Spleen (tissue), 11 donors: ENCODE data around the gene INTS1. TPM values are rescaled to one million over a fixed set of nuclear protein-coding genes. Genes with fewer than 3 reads are reported as not detected.

Source experiments
- DNase-seq: peaks from one replicate; pipeline ENCODE4 v3.0.0-alpha.2; 2020
- H3K27ac ChIP-seq, 8 donors: fragments of 200-600 bp; sonication (generic) in 7 of 8; 1 replicate in 4 of 8; 2 replicates in 4 of 8; pipeline versions ENCODE4 v1.5.0 to v1.8.0; 2016 to 2021; ENCODE audit warnings: inconsistent platforms in 4 of 8, mild to moderate bottlenecking in 4 of 8, moderate library complexity in 1 of 8
- H3K27me3 ChIP-seq, 7 donors: fragments of 200-600 bp; sonication (generic) in 6 of 7; replicated peaks in 1 of 7; 1 replicate in 4 of 7; 2 replicates in 3 of 7; pipeline versions ENCODE4 v1.5.0 to v1.8.0; 2016 to 2021; ENCODE audit warnings: inconsistent platforms in 3 of 7, mild to moderate bottlenecking in 1 of 7
- H3K36me3 ChIP-seq, 6 donors: fragments of 200-600 bp; sonication (generic) in 5 of 6; 1 replicate in 4 of 6; 2 replicates in 2 of 6; pipeline versions ENCODE4 v1.5.0 to v1.8.0; 2016 to 2021; ENCODE audit warnings: inconsistent platforms in 2 of 6
- H3K4me1 ChIP-seq, 6 donors: fragments of 200-600 bp; sonication (generic) in 5 of 6; 1 replicate in 3 of 6; 2 replicates in 3 of 6; pipeline versions ENCODE4 v1.5.0 to v1.8.0; 2016 to 2021; ENCODE audit warnings: inconsistent platforms in 3 of 6
- H3K4me3 ChIP-seq, 8 donors: fragments of 200-600 bp; sonication (generic) in 7 of 8; 1 replicate in 4 of 8; 2 replicates in 4 of 8; pipeline versions ENCODE4 v1.5.0 to v1.8.0; 2016 to 2021; ENCODE audit warnings: inconsistent platforms in 4 of 8, mild to moderate bottlenecking in 4 of 8, moderate library complexity in 2 of 8
- H3K9me3 ChIP-seq, 8 donors: fragments of 200-600 bp; sonication (generic) in 7 of 8; 1 replicate in 4 of 8; 2 replicates in 4 of 8; pipeline versions ENCODE4 v1.5.0 to v1.8.0; 2016 to 2021; ENCODE audit warnings: inconsistent platforms in 4 of 8
- POLR2A ChIP-seq, 3 donors: fragments of 450-650 bp; IDR thresholded peaks; one replicate each; pipeline ENCODE4 v1.5.1; 2017; ENCODE audit warnings: antibody characterized with exemption in 3 of 3, mild to moderate bottlenecking in 1 of 3
- POLR2AphosphoS5 ChIP-seq, 3 donors: sonication (generic); formaldehyde crosslinking; IDR thresholded peaks; one replicate each; pipeline ENCODE4 v1.5.1; 2017; ENCODE audit warnings: antibody characterized with exemption in 3 of 3
- WGBS, 5 donors: extraction: QIAGEN DNeasy Blood & Tissue Kit in 3 of 5; methylation state at CpG; one replicate each; pipeline versions ENCODE4 v1.1.5 to v1.1.7; 2013 to 2018; 5-methylcytosine and 5-hydroxymethylcytosine counted together
- intact Hi-C: fragments of 100-400 bp; cut with DNase I; formaldehyde crosslinking; loops from one replicate; pipeline ENCODE4 v1.15.0; 2023; ENCODE audit warnings: low total_unique reads
- polyA plus RNA-seq, 3 donors: library from polyadenylated mRNA; stranded (reverse); fragments of 200-250 nt; gene quantifications; one replicate each; pipeline ENCODE4 v1.2.1, GENCODE V29; 2013
- total RNA-seq, 7 donors: library from RNA; depleted of rRNA in 3 of 7; stranded (reverse); fragments of >200 nt in 3 of 7; fragmentation: NEBNext Ultra II Directional in 4 of 7; extraction: Animal tissue kit (Norgen Biotek cat#: 25700) in 4 of 7; gene quantifications; one replicate each; pipeline versions ENCODE4 v1.1.0 to v1.2.1, GENCODE V29; 2016 to 2021
- TF ChIP-seq, protein P1 (sequence below), 11 experiments: fragments of 200-600 bp in 7 of 11; fragments of 450-650 bp in 4 of 11; sonication (generic) in 4 of 11; IDR thresholded peaks in 8 of 11; conservative IDR thresholded peaks in 3 of 11; 1 replicate in 7 of 11; 2 replicates in 4 of 11; pipeline versions ENCODE4 v1.4.0 to v1.8.0; 2016 to 2021; ENCODE audit warnings: antibody characterized with exemption in 11 of 11, inconsistent platforms in 4 of 11, mild to moderate bottlenecking in 1 of 11
- donor health status: healthy with polysubstance abuse.
- donor health status: DM: no; HTN: no; CAD: no; lungs with moderate emphysema.
- donor health status: DM: no; HTN: no; CAD: no.
- donor health status: Bipolar disorder and iron deficiency.
- donor health status: healthy.
- donor health status: DM: no; HTN: no; CAD: no.
- donor health status: DM: yes; HTN: yes; CAD: no.

The INTS1 gene
- total and polyA plus RNA-seq, 10 donors = 47.3 to 126 (median 79.7) TPM

DNA sequence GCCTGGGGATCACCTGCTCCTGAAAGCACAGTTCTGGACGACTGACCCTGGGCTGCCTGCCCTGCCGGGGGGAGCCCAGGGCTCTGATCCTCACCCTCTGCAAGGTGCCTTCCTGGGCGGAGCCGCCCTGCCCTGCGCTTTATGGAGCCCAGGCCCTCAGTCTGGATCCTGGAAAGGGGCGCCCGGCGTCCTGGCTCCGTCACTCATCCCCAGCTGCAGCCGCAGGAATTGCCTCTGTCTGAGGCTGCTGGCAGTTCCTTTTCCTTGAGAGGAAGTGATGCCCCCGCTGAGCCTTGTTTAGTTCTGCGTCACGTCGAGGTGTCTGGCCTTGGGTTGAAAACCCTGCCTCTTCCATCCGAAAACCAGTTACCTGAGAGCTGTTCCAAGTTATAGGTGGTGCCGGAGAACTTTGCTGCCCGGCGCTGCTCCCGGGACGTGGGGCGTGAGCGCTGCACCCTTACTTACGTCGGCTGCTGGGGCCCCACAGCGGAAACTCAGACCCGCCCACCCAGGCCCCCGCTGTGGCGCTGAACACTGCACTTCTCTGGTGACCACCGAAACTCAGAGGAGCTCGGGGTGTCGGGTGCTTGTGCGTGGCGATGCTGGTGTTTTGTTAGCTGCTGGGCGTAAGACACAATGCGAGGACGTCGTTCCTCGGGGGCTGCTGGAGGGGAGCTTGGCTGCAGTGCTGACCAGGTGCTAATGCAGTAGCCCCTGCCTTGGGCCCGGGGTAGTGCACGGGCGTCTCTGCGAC, 31.7 kb upstream of the INTS1 start:
- intact Hi-C loops = no loop called here
- DNase-seq = peak; percentile 71

DNA sequence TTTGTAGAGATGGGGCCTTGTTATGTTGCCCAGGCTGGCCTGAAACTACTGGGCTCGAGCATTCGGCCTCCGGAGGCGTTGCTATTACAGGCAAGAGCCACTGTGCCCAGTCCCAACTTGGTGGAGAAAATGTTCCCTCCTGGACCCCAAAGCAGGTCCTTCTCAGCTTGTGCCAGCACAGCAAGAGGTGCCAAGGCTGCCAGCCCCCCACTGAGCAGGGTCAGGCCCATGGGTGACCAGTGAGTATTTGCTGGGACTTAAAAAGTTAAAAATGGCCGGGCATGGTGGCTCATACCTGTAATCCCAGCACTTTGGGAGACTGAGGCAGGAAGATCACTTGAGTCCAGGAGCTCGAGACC, 30.9 kb upstream of the INTS1 start:
- 60 to 82% (median 65%) methylated on average over 3 to 6 of the region's 6 CpGs for WGBS, 5 donors
- no peak for DNase-seq
- intact Hi-C loops = no loop called here
- TF ChIP-seq POLR2A (IDR thresholded peaks at IDR 0.05) (no peak), POLR2AphosphoS5 (IDR thresholded peaks at IDR 0.05) (no peak)
- TF ChIP-seq, protein P1, sequence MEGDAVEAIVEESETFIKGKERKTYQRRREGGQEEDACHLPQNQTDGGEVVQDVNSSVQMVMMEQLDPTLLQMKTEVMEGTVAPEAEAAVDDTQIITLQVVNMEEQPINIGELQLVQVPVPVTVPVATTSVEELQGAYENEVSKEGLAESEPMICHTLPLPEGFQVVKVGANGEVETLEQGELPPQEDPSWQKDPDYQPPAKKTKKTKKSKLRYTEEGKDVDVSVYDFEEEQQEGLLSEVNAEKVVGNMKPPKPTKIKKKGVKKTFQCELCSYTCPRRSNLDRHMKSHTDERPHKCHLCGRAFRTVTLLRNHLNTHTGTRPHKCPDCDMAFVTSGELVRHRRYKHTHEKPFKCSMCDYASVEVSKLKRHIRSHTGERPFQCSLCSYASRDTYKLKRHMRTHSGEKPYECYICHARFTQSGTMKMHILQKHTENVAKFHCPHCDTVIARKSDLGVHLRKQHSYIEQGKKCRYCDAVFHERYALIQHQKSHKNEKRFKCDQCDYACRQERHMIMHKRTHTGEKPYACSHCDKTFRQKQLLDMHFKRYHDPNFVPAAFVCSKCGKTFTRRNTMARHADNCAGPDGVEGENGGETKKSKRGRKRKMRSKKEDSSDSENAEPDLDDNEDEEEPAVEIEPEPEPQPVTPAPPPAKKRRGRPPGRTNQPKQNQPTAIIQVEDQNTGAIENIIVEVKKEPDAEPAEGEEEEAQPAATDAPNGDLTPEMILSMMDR (IDR thresholded peaks at IDR 0.05 in 8 of 11, conservative IDR thresholded peaks at IDR 0.05 in 3 of 11) = no peak
- no peak overlapping the region for H3K27ac ChIP-seq
- H3K9me3 ChIP-seq = no peaks in the 10 kb centered on the region
- H3K36me3 ChIP-seq = peaks cover 0 to 57% (median 18%) of the 10 kb centered on the region in 6 donors
- H3K4me1 ChIP-seq = peaks cover 17 to 81% (median 54%) of the 10 kb centered on the region in 6 donors
- no peaks in the 10 kb centered on the region for H3K27me3 ChIP-seq
- no peak overlapping the region for H3K4me3 ChIP-seq

More for the DNA sequence above, 31.7 kb upstream of the INTS1 start:
- Histone ChIP-seq H3K4me3 (no peak overlapping the region), H3K27ac (peak overlapping the region in 6 of 8 donors; percentile 77 to 86 (median 82)), H3K36me3 (peaks cover 0 to 65% (median 26%) of the 10 kb centered on the region in 6 donors), H3K27me3 (no peaks in the 10 kb centered on the region), H3K4me1 (peaks cover 17 to 78% (median 51%) of the 10 kb centered on the region in 6 donors), H3K9me3 (no peaks in the 10 kb centered on the region)
- no peak for TF ChIP-seq POLR2A (IDR thresholded peaks at IDR 0.05)
- peak in 1 of 3 donors; percentile 29 for TF ChIP-seq POLR2AphosphoS5 (IDR thresholded peaks at IDR 0.05)
- WGBS, 5 donors = 81 to 85% (median 84%) methylated on average over 36 to 42 of the region's 42 CpGs

DNA sequence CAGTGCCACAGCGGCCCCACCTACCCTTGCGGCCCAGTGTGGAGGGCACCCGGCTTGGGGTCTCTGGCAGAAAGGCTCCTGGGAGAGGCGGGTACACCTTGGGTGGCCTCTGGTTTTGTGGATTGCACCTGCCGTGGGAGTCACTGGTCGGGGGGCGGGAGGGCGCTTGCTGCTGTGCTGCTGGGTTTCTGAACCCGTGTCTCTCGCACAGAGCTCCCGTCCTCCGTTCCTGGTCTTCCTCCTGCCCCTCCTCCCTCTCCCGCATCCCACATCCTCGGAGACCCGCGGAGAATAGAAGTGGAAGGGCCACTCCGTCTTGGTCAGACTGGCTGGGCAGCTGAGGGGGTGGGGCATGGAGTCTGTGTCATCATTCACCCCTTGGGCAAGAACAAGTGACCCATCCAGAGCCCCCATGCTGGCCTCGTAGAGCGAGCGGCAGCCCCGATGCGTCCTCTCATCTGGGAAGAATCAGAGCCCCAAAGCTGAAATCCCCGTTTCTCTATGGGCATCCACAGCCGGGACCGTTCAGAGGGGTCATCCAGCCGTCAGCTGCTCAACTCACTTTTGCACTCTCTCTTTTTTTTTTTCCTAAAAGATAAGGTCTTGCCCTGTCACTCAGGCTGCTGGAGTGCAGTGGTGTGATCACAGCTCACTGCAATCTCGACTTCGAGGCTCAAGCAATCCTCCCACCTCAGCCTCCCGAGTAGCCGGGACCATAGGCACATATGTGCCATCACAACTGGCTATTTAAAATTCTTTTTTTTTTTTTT, 30.3 kb upstream of the INTS1 start:
- Histone ChIP-seq H3K27ac (peak overlapping the region in 5 of 8 donors; percentile 85 to 94 (median 90)), H3K9me3 (no peaks in the 10 kb centered on the region), H3K4me1 (peaks cover 17 to 87% (median 58%) of the 10 kb centered on the region in 6 donors), H3K27me3 (no peaks in the 10 kb centered on the region), H3K4me3 (no peak overlapping the region), H3K36me3 (peaks cover 0 to 51% (median 13%) of the 10 kb centered on the region in 6 donors)
- intact Hi-C loops = no loop called here
- TF ChIP-seq POLR2A (IDR thresholded peaks at IDR 0.05) (no peak), POLR2AphosphoS5 (IDR thresholded peaks at IDR 0.05) (no peak)
- TF ChIP-seq, protein P1 (IDR thresholded peaks at IDR 0.05 in 8 of 11, conservative IDR thresholded peaks at IDR 0.05 in 3 of 11) = no peak
- 86 to 89% (median 89%) methylated on average over 21 to 30 of the region's 30 CpGs for WGBS, 5 donors
- peak; percentile 78 for DNase-seq

DNA sequence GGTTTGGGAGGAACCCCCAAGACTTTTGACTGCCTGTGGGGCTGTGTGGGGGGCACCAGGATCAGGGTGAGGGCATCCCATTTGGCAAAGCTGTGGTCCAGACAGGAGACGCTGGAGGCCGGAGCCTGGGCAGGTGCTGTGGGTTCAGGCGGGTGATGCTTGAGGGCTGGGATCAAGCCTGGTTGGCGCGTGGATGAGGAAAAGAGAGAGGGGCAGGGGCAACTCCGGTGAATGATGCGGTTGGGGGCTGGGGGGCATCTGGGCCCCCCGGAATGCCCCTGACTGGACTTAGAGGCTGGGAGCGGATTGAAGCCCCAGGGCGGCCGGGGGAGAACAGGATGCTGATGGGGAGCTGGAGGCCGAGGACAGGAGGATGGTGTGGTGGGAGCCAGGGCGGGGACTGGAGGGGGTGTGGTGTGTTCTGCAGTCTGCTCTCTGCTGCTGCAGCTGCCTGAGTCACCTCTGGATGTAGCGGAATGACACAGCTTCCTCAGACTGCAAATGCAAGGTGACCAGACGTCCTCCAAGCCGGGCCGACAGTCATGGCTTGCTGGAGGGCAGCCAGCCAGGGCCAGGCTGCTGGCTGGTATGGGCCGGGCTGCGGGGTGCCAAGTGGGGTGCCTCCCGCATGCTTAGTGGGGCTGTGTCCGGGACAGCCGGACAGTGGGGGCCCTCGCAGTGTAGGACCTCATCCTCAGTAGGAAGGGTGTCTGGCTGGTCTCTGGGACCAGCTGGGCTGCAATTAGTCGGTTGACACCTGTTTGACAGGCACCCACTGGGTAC, 29.5 kb upstream of the INTS1 start:
- Histone ChIP-seq H3K27me3 (no peaks in the 10 kb centered on the region), H3K36me3 (peaks cover 0 to 43% (median 6%) of the 10 kb centered on the region in 6 donors), H3K27ac (peak overlapping the region; percentile 82 to 94 (median 89)), H3K4me3 (peak overlapping the region in 4 of 8 donors; percentile 53 to 85 (median 64)), H3K9me3 (no peaks in the 10 kb centered on the region), H3K4me1 (peaks cover 17 to 85% (median 58%) of the 10 kb centered on the region in 6 donors)
- intact Hi-C loops = no loop called here
- WGBS, 5 donors = 56 to 64% (median 60%) methylated on average over 13 to 24 of the region's 24 CpGs
- TF ChIP-seq POLR2AphosphoS5 (IDR thresholded peaks at IDR 0.05) (peak; percentile 33 to 66 (median 43)), POLR2A (IDR thresholded peaks at IDR 0.05) (no peak)
- DNase-seq = peak; percentile 84
